HG03103 (cell line): ENCODE results near the gene HBP1.
A peak's percentile ranks its signal among the peaks of the same experiment; 100 is the strongest.
"Not testable (repeated sequence)": the region's sequence is repeated elsewhere in the genome, so short reads cannot be mapped to it uniquely, and the experiment has no call there.

Source experiments
- ATAC-seq: cut with Tn5 transposase; IDR thresholded peaks from one replicate; pipeline ENCODE4 v1.9.1; 2021; ENCODE audit warnings: low read depth; ENCODE audit not compliant: unreplicated experiment

Gene HBP1

GRCh38 chr7:107152011-107152410 lies 16.8 kb upstream of the HBP1 start:
- ATAC-seq: no peak

DNA sequence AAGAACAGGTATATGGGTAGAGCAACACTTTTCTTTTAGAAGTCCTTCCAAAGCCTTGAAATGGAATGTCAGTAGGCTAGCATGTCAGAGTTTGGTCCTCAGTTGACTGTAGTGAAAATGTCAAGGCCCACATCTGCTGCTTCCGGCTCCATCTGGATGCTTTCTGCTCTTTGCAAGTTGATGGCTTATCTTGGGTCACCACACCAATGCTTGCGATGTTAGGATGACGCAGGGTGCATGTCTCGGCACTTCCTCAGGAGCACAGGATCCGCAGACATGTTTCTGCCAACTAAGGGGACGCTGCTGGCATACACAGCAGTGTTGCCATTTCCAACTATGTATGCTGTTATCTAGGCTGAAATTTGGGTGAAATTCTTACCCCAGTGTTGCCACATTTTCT lies 14.0 kb upstream of the HBP1 start:
- no peak for ATAC-seq

- ATAC-seq: not testable (repeated sequence)
These were observed 13.1 kb upstream of the HBP1 start for GRCh38 chr7:107155726-107156125.

GRCh38 chr7:107157091-107157490 lies 11.7 kb upstream of the HBP1 start:
- ATAC-seq: no peak

GRCh38 chr7:107158028-107158427 lies 10.8 kb upstream of the HBP1 start:
- no peak for ATAC-seq

DNA sequence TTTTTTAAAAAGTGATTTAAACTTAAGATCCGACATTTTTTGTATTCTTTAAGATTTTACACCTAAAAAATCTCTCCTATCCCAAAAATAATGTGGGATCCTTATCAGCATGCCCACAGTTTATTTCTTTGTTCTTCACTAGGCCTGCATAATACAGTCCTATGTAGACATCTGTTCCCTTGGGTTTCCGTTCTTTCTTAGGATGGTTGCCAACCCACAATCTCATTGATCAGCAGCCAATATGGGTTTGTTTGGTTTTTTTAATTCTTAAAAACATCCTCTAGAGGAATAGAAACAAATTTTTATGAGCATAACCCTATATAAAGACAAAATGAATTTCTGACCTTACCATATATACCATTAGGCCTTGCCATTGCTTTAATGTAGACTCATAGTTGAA lies 8.4 kb upstream of the HBP1 start:
- no peak for ATAC-seq

GRCh38 chr7:107161415-107161814 lies 7.4 kb upstream of the HBP1 start:
- no peak for ATAC-seq

DNA sequence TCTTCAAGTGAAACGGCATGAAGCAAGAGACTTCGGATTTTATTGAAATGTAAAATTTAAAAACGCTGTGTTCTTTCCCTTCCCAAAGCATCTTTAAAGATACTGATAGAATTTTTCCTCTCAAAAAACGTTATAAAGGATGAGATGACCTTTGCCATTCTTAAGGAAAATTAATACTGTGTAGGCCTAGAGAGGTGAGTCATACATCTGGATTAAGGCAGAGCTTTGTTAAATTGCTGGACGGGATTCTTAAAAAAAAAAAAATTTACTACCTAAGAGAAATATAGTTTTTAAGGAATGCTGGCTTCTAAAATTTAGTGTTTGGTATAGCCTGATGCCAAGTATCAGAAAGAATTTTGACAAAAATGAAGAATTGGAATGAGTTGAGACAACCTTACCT lies 6.3 kb upstream of the HBP1 start:
- no peak for ATAC-seq

DNA sequence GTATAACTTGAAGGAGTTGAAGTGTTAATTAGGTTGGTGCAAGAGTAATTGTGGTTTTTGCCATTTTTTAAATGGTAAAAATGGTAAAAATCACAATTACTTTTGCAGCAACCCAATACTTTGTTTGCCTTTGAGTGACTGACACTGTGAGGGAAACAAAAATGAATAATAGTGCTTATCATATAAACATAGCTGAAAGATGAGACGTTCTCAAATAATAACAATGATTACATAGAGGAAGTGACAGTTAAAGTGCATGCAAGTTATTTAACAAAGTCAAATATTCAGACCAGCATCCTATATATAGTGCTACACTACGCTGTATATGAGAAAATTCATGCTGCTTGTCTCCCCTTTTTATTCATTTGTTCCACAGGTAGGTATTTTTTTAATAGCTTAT lies 4.7 kb upstream of the HBP1 start:
- ATAC-seq: no peak

GRCh38 chr7:107165341-107165740 lies 3.5 kb upstream of the HBP1 start:
- ATAC-seq: no peak

DNA sequence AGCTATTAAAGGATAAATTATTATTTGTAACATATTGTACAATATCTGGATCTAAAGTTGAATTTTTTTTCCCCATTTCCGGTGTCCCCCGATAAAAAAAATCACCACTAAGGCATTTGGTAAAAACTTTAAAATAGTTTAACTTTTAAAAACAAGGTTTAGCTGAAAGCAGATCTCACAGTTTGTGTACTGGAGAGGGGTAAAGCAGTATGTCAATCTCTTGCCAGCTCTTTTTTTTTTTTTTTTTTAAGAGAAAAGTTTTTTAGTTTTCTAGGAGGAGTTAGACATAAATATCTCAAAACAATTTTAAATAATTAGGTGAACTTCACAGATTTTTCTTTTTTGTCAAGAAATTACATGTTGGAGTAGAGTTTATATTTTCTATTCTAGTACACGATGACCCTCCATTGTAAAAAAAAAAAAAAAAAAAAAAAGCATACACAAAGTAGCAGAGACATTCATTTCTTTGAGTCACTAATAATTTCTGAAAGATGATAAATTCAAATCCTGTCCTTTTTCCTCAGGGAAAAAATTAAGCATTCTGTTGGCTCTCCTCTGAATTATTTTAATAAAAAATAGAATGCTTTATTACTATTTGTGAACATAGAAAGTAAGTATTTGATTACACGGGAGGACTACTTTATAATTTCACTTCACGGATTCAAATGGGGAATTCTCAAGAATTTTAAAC lies 1.9 kb upstream of the HBP1 start:
- no peak for ATAC-seq

GRCh38 chr7:107167483-107168232 lies 1.1 kb upstream of the HBP1 start:
- no peak for ATAC-seq

DNA sequence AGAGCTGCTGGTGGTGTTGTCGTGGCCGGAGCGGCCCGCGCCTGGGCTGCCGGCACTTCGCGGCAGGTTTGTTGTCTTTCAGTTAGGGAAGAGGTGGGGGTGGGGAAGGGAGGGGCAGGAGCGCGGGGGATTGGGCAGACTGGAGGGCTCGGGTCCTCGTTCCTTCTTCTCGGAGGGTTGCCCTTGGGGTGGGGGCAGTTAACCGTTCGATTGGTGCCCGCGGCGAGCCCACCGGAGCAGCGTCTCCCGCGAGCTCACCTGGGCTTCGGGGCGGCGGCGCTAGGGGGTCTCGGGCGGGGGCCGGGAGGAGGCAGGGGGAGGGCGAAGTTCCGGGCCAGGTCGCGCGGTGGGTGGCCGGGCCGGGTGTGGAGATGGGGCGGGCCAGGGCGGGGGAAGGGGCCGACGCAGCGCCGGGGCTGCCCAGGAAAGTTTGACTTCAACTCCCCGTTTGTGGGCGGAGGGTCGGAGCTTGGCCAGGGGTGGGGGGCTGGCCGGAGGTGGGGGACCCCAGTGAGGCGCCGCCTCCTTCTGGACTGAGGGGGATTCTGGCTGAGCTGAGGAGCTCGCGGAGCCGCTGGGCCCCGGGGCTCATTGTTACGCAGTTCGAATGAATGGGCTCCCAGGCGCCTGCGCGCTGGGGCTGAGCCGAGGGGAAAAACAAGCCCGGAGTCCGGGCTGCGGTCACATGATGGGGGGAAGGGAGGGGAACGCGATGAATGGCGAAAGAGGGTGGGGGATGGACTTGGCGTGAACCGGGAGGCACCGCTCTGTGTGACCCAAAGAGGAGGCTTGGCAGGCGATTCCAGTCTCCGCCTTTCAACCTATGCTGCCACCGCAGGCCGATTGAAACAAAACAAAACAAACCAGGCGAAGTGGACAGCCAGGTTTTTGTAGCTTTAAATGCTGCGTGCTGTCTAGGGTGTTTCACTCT lies 582 bp downstream of the HBP1 start:
- peak; percentile 24 for ATAC-seq

GRCh38 chr7:107170051-107170915 lies 1.5 kb downstream of the HBP1 start:
- no peak for ATAC-seq

DNA sequence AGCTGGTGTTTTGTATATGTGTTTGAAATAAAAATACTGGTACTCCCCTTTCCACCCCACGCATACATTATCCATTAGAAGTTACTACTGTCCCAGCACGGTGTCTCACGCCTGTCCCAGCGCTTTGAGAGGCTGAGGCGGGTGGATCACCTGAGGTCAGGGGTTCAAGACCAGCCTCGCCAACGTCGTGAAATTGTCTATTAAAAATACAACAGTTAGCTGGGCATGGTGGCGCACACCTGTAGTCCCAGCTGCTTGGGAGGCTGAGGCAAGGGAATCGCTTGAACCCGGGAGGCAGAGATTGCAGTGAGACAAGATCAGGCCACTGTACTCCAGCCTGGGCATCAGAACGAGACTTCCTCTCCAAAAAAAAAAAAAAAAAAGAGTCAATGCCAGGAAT lies 2.7 kb downstream of the HBP1 start:
- no peak for ATAC-seq

GRCh38 chr7:107172276-107173032 lies 3.7 kb downstream of the HBP1 start:
- ATAC-seq: no peak

GRCh38 chr7:107173191-107173590 lies 4.4 kb downstream of the HBP1 start:
- no peak for ATAC-seq

- peak; percentile 53 for ATAC-seq
These were observed 5.0 kb downstream of the HBP1 start for GRCh38 chr7:107173691-107174406.
